Epithelial cell of proximal tubule (primary cell): ENCODE results near the gene BEAN1. TPM values are rescaled to one million over a fixed set of nuclear protein-coding genes. Genes with fewer than 3 reads are reported as not detected.
A peak's percentile ranks its signal among the peaks of the same experiment; 100 is the strongest.

Source experiments
- DNase-seq: peaks from one replicate; pipeline ENCODE4 v3.0.0-alpha.2; 2011; ENCODE audit warnings: low read depth
- H3K4me3 ChIP-seq: 2 replicates; pipeline ENCODE4 v1.5.1; 2011; ENCODE audit warnings: low read depth, mild to moderate bottlenecking, low read length
- total RNA-seq: library from RNA; depleted of rRNA; stranded (reverse); fragments of >200 nt; gene quantifications from 2 replicates; pipeline ENCODE4 v1.2.3, GENCODE V29; 2015
- TF ChIP-seq, protein P1 (sequence below): conservative IDR thresholded peaks from 2 replicates; pipeline ENCODE4 v1.5.1; 2012; ENCODE audit warnings: low read depth, mild to moderate bottlenecking, low read length

The BEAN1 gene
- total RNA-seq, 1 donor from 2014 or later, result 7.0 TPM

GRCh38 chr16:66476328-66477027 lies 49.4 kb downstream of the BEAN1 start:
- H3K4me3 ChIP-seq, result no peak overlapping the region
- DNase-seq, result no peak
- TF ChIP-seq, protein P1, sequence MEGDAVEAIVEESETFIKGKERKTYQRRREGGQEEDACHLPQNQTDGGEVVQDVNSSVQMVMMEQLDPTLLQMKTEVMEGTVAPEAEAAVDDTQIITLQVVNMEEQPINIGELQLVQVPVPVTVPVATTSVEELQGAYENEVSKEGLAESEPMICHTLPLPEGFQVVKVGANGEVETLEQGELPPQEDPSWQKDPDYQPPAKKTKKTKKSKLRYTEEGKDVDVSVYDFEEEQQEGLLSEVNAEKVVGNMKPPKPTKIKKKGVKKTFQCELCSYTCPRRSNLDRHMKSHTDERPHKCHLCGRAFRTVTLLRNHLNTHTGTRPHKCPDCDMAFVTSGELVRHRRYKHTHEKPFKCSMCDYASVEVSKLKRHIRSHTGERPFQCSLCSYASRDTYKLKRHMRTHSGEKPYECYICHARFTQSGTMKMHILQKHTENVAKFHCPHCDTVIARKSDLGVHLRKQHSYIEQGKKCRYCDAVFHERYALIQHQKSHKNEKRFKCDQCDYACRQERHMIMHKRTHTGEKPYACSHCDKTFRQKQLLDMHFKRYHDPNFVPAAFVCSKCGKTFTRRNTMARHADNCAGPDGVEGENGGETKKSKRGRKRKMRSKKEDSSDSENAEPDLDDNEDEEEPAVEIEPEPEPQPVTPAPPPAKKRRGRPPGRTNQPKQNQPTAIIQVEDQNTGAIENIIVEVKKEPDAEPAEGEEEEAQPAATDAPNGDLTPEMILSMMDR, result no peak

- no peak for DNase-seq
- no peak overlapping the region for H3K4me3 ChIP-seq
- TF ChIP-seq, protein P1, result no peak
These were observed 50.0 kb downstream of the BEAN1 start for GRCh38 chr16:66477028-66477515.

DNA sequence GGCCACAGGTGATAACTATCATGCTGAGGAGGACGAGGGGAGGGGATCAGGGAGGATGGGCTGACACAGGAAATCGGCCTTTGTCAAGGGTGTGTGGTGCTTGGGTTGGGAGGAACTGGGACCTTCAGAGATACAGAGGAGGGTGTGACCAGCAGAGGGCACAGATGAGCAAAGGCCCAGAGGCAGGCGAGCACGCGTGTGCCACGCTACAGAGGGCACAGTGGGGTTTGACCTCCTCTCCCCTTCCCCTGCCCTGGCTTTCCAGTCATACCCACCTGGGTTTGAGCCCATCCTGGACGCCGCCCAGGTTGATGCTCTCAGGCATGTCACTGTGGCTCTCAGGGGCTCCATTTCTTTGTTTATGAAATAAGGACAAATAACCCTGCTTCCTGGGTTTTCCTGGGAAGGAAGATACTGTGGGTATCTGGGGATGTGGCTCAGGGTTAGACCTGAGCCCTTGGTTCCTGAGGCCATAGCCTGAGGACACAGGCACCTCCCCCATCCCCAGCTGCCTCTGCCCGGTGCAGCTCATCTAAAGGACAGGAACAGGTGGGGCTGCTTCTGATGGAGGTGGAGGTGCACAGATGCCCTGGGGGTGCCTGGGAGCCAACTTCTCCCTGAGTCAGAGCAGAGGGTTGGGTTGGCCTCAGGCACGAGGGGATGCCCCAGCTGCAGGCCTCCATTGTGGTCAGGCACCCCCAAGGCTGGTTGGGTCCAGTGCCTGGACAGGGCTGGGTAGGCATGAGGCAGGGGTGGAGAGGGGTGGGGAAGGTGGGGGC lies 51.8 kb downstream of the BEAN1 start:
- H3K4me3 ChIP-seq, result no peak overlapping the region
- no peak for DNase-seq
- TF ChIP-seq, protein P1, result peak; percentile 83

DNA sequence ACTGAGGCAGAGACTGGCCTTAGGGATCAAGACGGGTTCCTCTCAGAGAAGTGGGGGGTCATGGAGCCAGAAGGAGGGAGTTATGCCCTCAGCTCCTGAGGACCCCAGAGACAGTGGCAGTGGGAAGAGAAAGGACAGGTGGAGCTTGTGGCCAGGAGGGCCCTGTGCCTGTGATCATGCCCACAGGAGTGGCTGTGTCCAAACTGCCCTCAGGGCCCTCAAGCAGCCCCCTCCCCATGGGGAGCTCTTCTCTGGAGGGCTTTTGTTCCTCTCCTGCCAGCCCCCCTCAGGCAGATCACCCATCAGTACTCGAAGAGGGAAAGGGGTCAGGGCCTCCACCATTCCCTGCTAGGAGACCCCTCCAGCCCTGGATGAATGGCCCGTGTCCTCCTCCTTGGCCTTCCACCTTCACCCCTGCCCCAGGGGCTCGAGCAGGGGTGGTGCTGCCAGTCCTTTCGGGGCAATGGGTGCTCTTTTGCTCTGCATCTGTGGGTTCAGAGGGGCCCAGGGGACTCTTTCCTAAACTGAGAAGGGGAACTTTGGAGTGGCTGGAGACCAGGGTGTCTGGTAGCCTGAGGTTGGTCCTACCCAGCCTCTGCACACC lies 52.7 kb downstream of the BEAN1 start:
- TF ChIP-seq, protein P1, result no peak
- no peak for DNase-seq
- no peak overlapping the region for H3K4me3 ChIP-seq

GRCh38 chr16:66480265-66481080 lies 53.4 kb downstream of the BEAN1 start:
- TF ChIP-seq, protein P1, result no peak
- DNase-seq, result no peak
- H3K4me3 ChIP-seq, result no peak overlapping the region
